ENCODE data around the gene ZNF112.

GRCh38 chr19:44277331-44277730 lies 79.1 kb downstream of the ZNF112 start:
- TF ChIP-seq CTCF (optimal IDR thresholded peaks at IDR 0.05 in 1 of 3, IDR thresholded peaks at IDR 0.05 in 1 of 3, conservative IDR thresholded peaks at IDR 0.05 in 1 of 3; ENCODE audit: extremely low read depth in 1 of 3, insufficient read depth in 2 of 3, low read length in 3 of 3) = no peak
- no peak for TF ChIP-seq EZH2 (IDR thresholded peaks at IDR 0.05; ENCODE audit: low read length)
